ENCODE measurements around the gene RNF4. TPM values are rescaled to one million over a fixed set of nuclear protein-coding genes. Genes with fewer than 3 reads are reported as not detected.
"Not testable (repeated sequence)": the region's sequence is repeated elsewhere in the genome, so short reads cannot be mapped to it uniquely, and the experiment has no call there.

Gene RNF4
- total RNA-seq, 1 donor from 2014 or later, result 77.2 TPM

DNA sequence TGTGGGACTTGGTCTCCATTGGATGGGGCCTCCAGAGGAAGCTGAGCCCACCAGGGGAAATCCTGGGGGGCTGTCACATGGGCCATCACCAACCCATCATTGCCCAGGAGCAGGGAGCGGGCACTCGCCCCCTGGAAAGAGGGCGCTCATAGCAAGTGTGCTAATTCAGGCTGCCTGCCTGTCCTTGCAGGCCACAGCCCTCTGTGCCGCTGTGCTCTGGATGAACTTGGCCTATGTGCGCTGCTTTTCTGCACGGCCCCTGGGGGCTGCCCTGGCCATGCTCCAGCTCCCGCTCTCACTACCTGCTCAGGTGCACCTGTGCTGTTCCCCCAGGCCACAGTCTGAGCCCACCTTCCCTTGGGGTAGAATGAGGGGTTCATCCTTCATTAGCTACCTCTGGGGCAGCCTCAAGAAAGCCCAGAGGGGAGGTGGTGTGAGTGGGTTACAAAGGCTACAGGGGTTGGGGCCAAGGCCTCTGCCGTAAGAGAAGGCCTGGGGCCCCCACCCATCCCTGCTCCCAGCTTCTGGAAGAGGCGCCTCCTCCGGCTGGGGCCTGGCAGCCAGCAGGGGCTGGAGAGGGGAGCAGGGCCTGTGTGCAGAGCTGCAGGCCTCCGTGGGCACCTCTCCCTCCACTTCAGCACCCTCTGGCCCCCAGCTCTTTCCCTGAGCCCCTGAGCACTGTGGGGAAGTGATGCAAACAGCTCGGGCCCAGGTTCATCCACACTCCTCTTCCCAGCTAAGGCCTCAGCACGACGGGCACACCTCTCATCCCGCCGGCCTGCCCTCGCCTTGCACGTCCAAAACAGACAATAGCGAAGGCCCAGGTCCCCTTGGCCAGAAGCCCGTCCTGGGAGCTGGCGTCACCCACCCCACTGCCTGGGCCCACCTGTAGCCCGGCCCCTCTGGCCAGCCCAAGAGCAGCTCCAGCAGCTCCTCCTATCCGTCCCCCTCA, 41.2 kb upstream of the RNF4 start:
- TF ChIP-seq, protein P1, sequence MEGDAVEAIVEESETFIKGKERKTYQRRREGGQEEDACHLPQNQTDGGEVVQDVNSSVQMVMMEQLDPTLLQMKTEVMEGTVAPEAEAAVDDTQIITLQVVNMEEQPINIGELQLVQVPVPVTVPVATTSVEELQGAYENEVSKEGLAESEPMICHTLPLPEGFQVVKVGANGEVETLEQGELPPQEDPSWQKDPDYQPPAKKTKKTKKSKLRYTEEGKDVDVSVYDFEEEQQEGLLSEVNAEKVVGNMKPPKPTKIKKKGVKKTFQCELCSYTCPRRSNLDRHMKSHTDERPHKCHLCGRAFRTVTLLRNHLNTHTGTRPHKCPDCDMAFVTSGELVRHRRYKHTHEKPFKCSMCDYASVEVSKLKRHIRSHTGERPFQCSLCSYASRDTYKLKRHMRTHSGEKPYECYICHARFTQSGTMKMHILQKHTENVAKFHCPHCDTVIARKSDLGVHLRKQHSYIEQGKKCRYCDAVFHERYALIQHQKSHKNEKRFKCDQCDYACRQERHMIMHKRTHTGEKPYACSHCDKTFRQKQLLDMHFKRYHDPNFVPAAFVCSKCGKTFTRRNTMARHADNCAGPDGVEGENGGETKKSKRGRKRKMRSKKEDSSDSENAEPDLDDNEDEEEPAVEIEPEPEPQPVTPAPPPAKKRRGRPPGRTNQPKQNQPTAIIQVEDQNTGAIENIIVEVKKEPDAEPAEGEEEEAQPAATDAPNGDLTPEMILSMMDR (IDR thresholded peaks at IDR 0.05; ENCODE audit: insufficient read depth, low read depth, low read length), result no peak
- TF ChIP-seq EZH2 (IDR thresholded peaks at IDR 0.05; ENCODE audit: insufficient read depth, low read length), result no peak

DNA sequence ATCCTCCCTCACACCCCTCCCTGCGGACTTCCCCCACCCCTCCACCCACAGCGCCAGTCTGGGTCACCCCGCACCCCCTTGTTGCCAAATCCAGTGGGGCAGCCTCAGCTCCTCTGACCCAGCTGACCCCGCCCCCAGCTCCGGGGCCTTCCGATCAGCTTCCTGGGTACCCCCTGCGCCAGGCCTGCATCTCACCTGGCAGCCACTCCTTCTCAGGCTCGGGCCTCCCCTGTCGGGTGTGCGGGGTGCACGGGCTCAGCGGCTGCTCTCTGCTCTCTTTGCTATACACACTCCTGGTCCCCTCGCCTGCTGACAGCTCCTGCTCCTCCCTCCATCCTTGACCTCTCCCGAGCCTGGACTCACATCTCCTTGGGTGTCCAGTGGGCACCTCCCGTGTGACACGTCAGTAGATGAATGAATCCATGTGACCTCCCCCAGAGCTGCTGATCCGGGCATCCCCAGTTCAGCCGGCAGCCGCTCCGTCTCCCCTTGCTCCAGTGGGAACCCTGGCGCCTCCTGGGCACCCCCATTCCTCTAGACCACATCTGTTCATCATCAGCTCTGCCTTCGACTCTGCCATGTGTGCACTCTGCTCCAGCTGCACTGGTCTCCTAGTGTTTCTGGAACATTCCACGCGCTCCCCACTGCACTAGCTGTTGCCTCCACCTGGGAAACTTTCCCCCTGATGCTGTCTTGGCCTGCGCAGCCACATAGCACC, 40.3 kb upstream of the RNF4 start:
- Mint-ChIP-seq H3K4me1 (ENCODE audit: low read depth, unreplicated experiment) (peaks cover 6% of the 10 kb centered on the region), H3K27me3 (ENCODE audit: low read depth, unreplicated experiment) (peaks cover 29% of the 10 kb centered on the region), H3K36me3 (ENCODE audit: low read depth, unreplicated experiment) (no peaks in the 10 kb centered on the region), H3K9me3 (ENCODE audit: unreplicated experiment) (no peaks in the 10 kb centered on the region), H3K27ac (ENCODE audit: unreplicated experiment) (no peak overlapping the region), H3K4me3 (ENCODE audit: unreplicated experiment) (no peak overlapping the region)
- H3K4me1 ChIP-seq (ENCODE audit: insufficient read depth, low read length), result no peaks in the 10 kb centered on the region
- no peak for DNase-seq (ENCODE audit: low read depth)
- no peak overlapping the region for H3K9ac ChIP-seq (ENCODE audit: low read length)
- H2AFZ ChIP-seq (ENCODE audit: low read depth, low read length), result no peak overlapping the region
- FAIRE-seq, result no peak
- H3K27me3 ChIP-seq (ENCODE audit: insufficient read depth, low read length), result no peaks in the 10 kb centered on the region
- no peak for TF ChIP-seq EZH2 (IDR thresholded peaks at IDR 0.05; ENCODE audit: insufficient read depth, low read length)
- TF ChIP-seq, protein P1 (IDR thresholded peaks at IDR 0.05; ENCODE audit: insufficient read depth, low read depth, low read length), result no peak
- no peaks in the 10 kb centered on the region for H4K20me1 ChIP-seq (ENCODE audit: insufficient read depth, low read length)
- H3K9me3 ChIP-seq (ENCODE audit: insufficient read depth, low read depth, low read length), result no peaks in the 10 kb centered on the region
- no peak overlapping the region for H3K4me2 ChIP-seq (ENCODE audit: low read length)
- H3K79me2 ChIP-seq (ENCODE audit: insufficient read depth, low read length), result no peaks in the 10 kb centered on the region
- H3K27ac ChIP-seq (ENCODE audit: low read depth, low read length), result no peak overlapping the region
- no peak overlapping the region for H3K4me3 ChIP-seq (ENCODE audit: insufficient read depth, low read depth, low read length)
- H3K36me3 ChIP-seq (ENCODE audit: insufficient read depth, low read length), result no peaks in the 10 kb centered on the region

More for the DNA sequence above, 41.2 kb upstream of the RNF4 start:
- Histone ChIP-seq H3K79me2 (ENCODE audit: insufficient read depth, low read length) (no peaks in the 10 kb centered on the region), H3K27me3 (ENCODE audit: insufficient read depth, low read length) (peaks cover 4% of the 10 kb centered on the region), H3K4me3 (ENCODE audit: insufficient read depth, low read depth, low read length) (no peak overlapping the region), H4K20me1 (ENCODE audit: insufficient read depth, low read length) (no peaks in the 10 kb centered on the region), H3K9ac (ENCODE audit: low read length) (no peak overlapping the region), H3K27ac (ENCODE audit: low read depth, low read length) (no peak overlapping the region), H3K36me3 (ENCODE audit: insufficient read depth, low read length) (no peaks in the 10 kb centered on the region), H3K4me1 (ENCODE audit: insufficient read depth, low read length) (no peaks in the 10 kb centered on the region), H3K9me3 (ENCODE audit: insufficient read depth, low read depth, low read length) (no peaks in the 10 kb centered on the region), H3K4me2 (ENCODE audit: low read length) (no peak overlapping the region), H2AFZ (ENCODE audit: low read depth, low read length) (no peak overlapping the region)
- Mint-ChIP-seq H3K9me3 (ENCODE audit: unreplicated experiment) (no peaks in the 10 kb centered on the region), H3K27ac (ENCODE audit: unreplicated experiment) (no peak overlapping the region), H3K36me3 (ENCODE audit: low read depth, unreplicated experiment) (no peaks in the 10 kb centered on the region), H3K4me3 (ENCODE audit: unreplicated experiment) (no peak overlapping the region), H3K4me1 (ENCODE audit: low read depth, unreplicated experiment) (peaks cover 3% of the 10 kb centered on the region), H3K27me3 (ENCODE audit: low read depth, unreplicated experiment) (peaks cover 32% of the 10 kb centered on the region)
- FAIRE-seq, result no peak
- no peak for DNase-seq (ENCODE audit: low read depth)

DNA sequence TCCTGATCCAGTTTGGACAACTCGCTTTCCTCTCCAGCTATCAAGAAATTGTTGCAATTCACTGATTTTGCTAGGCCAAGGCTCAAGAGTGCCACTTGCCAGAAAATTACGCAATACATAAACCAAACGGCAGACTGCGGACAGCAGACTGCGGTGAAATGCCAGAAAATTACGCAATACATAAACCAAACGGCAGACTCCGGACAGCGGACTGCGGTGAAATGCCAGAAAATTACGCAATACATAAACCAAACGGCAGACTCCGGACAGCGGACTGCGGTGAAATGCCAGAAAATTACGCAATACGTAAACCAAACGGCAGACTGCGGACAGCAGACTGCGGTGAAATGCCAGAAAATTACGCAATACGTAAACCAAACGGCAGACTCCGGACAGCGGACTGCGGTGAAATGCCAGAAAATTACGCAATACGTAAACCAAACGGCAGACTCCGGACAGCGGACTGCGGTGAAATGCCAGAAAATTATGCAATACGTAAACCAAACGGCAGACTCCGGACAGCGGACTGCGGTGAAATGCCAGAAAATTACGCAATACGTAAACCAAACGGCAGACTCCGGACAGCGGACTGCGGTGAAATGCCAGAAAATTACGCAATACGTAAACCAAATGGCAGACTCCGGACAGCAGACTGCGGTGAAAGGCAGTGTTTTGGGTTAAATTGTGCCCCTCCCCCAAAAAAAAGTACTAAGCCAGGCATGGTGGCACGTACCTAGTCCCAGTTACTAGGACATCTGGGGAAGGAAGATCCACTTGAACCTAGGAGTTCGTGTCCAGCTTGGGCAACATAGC, 38.8 kb upstream of the RNF4 start:
- not testable (repeated sequence) for H3K36me3 Mint-ChIP-seq (ENCODE audit: low read depth, unreplicated experiment); H4K20me1 ChIP-seq (ENCODE audit: insufficient read depth, low read length); H3K4me2 ChIP-seq (ENCODE audit: low read length); H2AFZ ChIP-seq (ENCODE audit: low read depth, low read length); H3K4me1 ChIP-seq (ENCODE audit: insufficient read depth, low read length); FAIRE-seq; H3K9me3 ChIP-seq (ENCODE audit: insufficient read depth, low read depth, low read length); H3K27ac ChIP-seq (ENCODE audit: low read depth, low read length); H3K9ac ChIP-seq (ENCODE audit: low read length); H3K4me3 ChIP-seq (ENCODE audit: insufficient read depth, low read depth, low read length); H3K4me3 Mint-ChIP-seq (ENCODE audit: unreplicated experiment); H3K36me3 ChIP-seq (ENCODE audit: insufficient read depth, low read length); H3K27ac Mint-ChIP-seq (ENCODE audit: unreplicated experiment); H3K79me2 ChIP-seq (ENCODE audit: insufficient read depth, low read length); DNase-seq (ENCODE audit: low read depth); H3K9me3 Mint-ChIP-seq (ENCODE audit: unreplicated experiment); H3K4me1 Mint-ChIP-seq (ENCODE audit: low read depth, unreplicated experiment); H3K27me3 ChIP-seq (ENCODE audit: insufficient read depth, low read length)
- H3K27me3 Mint-ChIP-seq (ENCODE audit: low read depth, unreplicated experiment), result peaks cover 29% of the 10 kb centered on the region
